GM12801 (cell line): ENCODE data around the gene APOBEC3H.

ENCODE experiments used
- CTCF ChIP-seq: IDR thresholded peaks from one replicate; pipeline ENCODE4 v1.5.1; 2011; ENCODE audit warnings: control low read depth; ENCODE audit not compliant: insufficient read length; ENCODE audit errors: extremely low read depth

The APOBEC3H gene

DNA sequence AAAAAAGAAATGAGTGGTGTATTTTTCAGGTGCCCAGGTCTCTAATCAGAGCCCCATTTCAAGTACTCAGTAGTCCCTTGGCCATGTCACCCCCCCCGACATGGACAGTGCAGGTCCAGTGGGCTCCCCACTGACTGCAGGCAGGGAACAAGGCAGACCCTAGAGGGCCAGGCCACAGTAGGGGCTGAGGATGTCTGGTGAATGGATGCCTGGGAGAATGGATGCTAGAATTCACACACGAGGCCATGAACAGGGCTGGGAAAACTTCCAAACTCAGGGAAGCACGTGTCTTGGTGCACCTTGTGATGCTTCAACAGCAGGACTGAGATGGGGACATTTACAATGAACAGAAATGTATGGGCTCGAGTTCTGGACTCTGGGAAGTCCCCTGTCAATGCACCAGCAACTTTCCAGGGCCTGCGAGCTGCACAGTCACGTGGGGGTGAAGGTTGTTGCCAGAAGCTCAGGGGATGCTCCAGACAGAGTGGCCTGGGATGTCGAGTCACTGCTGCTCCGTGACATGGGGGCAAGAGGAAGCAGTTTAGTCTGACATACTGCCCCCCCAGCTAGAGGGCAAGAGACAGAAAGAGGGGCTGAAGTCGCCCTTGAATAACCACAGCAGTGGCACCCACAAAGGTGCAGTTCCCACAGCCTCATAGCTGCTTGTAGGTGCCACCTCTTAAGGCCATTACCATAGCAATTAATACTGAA, 16.8 kb upstream of the APOBEC3H start:
- no peak for TF ChIP-seq CTCF

DNA sequence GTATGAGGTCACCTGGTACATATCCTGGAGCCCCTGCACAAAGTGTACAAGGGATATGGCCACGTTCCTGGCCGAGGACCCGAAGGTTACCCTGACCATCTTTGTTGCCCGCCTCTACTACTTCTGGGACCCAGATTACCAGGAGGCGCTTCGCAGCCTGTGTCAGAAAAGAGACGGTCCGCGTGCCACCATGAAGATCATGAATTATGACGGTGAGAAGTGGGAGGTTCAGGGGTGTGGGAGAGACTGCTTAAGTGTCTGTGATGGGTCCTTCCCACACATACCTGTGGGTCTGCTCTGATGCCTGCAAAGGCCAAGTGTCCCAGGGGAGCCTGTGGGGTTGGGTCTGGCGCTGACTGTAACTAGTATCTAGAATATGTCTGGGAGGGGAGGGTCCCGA, 16.0 kb upstream of the APOBEC3H start:
- TF ChIP-seq CTCF: no peak

DNA sequence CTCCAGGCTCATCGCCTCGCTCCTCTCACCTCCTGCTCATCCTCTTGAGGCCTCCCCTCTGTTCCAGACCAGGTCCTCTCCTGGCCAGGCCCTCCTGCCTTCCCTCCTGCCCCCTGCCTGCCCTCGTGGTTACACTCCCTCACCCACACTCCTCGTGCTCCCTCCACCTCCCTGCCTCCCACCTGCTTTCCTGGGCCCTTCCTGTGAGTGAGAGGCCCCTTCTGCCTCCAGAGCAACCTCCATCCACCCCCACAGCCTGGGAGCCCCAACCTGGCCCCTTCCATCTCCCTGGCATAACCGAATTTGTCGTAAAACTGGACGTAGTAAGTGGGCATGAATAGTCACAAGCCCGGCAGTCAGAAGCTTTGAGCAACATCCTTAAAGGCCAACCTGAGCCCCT, 15.4 kb upstream of the APOBEC3H start:
- TF ChIP-seq CTCF: no peak

DNA sequence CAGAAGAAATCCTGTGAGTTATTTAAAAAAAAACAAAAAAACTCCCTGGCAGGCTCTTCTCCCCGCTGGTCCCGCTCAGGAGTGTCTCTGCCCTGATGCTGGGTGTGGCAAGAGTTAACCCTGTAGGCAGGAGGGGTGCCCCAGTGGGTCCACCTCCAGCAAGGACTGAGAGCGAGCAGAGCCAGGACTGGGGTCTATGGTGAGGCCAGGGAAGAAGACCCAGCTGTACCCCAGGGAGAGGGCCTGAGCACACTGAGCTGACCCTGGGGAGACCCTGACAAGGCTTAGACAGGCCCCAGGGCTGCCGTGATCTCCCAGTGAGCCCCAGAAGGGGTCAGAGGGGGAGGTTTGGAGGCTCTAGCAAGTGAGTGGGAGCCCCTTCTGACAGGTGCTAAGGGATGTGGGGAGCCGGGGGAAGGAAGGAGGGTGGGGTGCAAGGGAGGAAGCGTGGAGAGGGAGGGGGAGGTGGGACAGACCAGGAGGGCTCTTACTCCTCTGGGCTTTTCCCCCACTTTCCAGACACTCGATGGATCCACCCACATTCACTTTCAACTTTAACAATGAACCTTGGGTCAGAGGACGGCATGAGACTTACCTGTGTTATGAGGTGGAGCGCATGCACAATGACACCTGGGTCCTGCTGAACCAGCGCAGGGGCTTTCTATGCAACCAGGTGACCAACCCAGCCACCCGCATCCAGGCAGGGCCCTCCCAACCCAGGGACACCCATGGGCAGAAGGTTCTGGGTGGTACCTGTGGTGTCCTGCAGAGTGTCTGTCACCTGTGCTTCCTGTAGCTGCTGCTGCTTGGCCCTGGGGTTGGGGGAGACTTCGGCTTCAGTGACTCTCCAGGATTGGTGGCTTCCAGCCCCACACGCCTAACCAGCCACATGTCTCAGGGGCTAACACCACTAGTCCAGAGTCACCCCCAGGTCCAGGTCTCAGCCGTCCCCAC, 13.6 kb upstream of the APOBEC3H start:
- no peak for TF ChIP-seq CTCF

- no peak for TF ChIP-seq CTCF
These were observed 12.4 kb upstream of the APOBEC3H start for GRCh38 chr22:39084666-39085065.

DNA sequence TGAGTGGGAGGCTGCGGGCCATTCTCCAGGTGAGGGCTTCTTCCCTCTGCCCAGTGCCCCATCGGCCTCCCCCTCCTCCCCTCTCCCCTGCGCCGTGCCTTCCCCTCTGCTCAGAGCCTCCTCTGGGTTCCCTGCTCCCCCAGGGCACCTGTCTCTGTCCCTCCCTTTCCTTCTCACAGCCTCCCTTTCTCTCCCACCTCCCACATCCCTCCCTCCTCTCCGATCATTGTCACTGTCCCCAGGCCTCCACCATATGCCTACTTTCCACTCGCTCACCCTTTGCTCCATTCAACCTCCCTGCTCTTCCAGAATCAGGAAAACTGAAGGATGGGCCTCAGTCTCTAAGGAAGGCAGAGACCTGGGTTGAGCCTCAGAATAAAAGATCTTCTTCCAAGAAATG, 9.9 kb upstream of the APOBEC3H start:
- no peak for TF ChIP-seq CTCF

DNA sequence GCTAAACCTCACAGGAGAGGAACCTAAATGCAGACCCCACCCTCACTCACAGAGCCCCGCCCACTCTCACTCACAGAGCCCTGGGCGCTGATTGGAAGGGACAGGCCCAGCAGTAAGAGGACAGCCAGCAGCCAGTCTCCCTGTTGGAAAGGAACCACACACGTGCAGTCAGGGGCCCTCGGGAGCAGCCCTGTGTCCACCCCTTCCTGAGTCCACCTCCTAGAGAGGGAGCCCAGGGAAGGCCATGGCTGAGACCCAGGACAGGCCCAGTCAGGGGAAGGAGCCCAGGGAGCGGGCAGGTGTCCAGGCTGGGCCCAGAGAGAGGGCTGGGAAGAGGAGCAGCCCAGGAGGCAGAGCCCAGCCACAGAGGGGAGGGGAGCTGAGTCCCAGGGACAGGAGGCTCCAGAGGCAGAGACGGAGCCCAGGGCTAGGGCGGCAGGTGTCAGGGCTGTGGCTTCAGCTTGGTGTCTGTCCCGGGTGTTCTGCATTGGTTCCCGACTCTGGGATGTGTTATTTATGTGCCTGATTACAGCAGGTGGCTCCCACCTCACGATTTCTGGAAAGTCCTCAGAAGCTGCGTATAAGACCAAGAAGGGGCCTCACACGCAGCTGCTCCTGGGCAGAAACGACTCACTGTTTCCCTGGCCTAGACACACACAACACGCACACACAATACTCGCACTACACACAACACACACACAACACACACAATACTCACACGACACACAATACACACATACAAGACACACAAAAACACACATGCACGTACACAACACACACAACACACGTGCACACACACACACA, 9.0 kb upstream of the APOBEC3H start:
- TF ChIP-seq CTCF: no peak
